HEK293T (cell line): ENCODE measurements around the gene XKR7.
A peak's percentile ranks its signal among the peaks of the same experiment; 100 is the strongest.

Experiments used
- CTCF ChIA-PET: fragments of 350-600 bp; formaldehyde crosslinking; extraction: SDS; loops from one replicate; lab custom pipeline; 2021; ENCODE audit warnings: antibody characterized with exemption, inconsistent platforms; lab: Yijun Ruan, JAX
- POLR2A ChIA-PET: fragments of 350-600 bp; formaldehyde crosslinking; extraction: SDS; loops from one replicate; lab custom pipeline; 2020; ENCODE audit warnings: antibody characterized with exemption, inconsistent platforms; lab: Yijun Ruan, JAX
- DNase-seq: peaks from one replicate; pipeline ENCODE4 v3.0.0; 2012; ENCODE audit warnings: mixed read lengths; ENCODE audit errors: extremely low spot score
- ARNT ChIP-seq: fragments of 450-650 bp; IDR thresholded peaks from 2 replicates; pipeline ENCODE4 v1.6.1; 2017; ENCODE audit warnings: mild to moderate bottlenecking
- BHLHE40 ChIP-seq: fragments of 450-650 bp; IDR thresholded peaks from 2 replicates; pipeline ENCODE4 v1.6.1; 2016; ENCODE audit warnings: mild to moderate bottlenecking, moderate library complexity, borderline replicate concordance
- CTBP1 ChIP-seq: fragments of 450-650 bp; IDR thresholded peaks from 2 replicates; pipeline ENCODE4 v1.6.1; 2016; ENCODE audit warnings: borderline replicate concordance
- ELF4 ChIP-seq: fragments of 450-650 bp; IDR thresholded peaks from 2 replicates; pipeline ENCODE4 v1.6.1; 2017; ENCODE audit warnings: antibody characterized with exemption
- FOXA1 ChIP-seq: fragments of 450-650 bp; IDR thresholded peaks from 2 replicates; pipeline ENCODE4 v1.6.1; 2016; ENCODE audit warnings: mild to moderate bottlenecking
- FOXK2 ChIP-seq: fragments of 450-650 bp; IDR thresholded peaks from 2 replicates; pipeline ENCODE4 v1.6.1; 2016; ENCODE audit warnings: mild to moderate bottlenecking
- FOXM1 ChIP-seq: fragments of 450-650 bp; IDR thresholded peaks from 2 replicates; pipeline ENCODE4 v1.6.1; 2017; ENCODE audit warnings: mild to moderate bottlenecking, borderline replicate concordance
- HDGF ChIP-seq: fragments of 450-650 bp; IDR thresholded peaks from 2 replicates; pipeline ENCODE4 v1.6.1; 2017; ENCODE audit warnings: antibody characterized with exemption, borderline replicate concordance
- L3MBTL2 ChIP-seq: fragments of 450-650 bp; conservative IDR thresholded peaks from 2 replicates; pipeline ENCODE4 v1.6.1; 2016; ENCODE audit warnings: mild to moderate bottlenecking
- LEF1 ChIP-seq: fragments of 450-650 bp; IDR thresholded peaks from 2 replicates; pipeline ENCODE4 v1.6.1; 2017; ENCODE audit warnings: mild to moderate bottlenecking, borderline replicate concordance
- NFRKB ChIP-seq: fragments of 450-650 bp; IDR thresholded peaks from 2 replicates; pipeline ENCODE4 v1.6.1; 2016; ENCODE audit warnings: mild to moderate bottlenecking, moderate library complexity
- SP1 ChIP-seq: fragments of 450-650 bp; IDR thresholded peaks from 2 replicates; pipeline ENCODE4 v1.6.1; 2017
- SUZ12 ChIP-seq: fragments of 450-650 bp; IDR thresholded peaks from 2 replicates; pipeline ENCODE4 v1.6.1; 2016; ENCODE audit warnings: mild to moderate bottlenecking
- TARDBP ChIP-seq: fragments of 450-650 bp; IDR thresholded peaks from 2 replicates; pipeline ENCODE4 v1.6.1; 2016
- ZNF384 ChIP-seq: fragments of 450-650 bp; IDR thresholded peaks from 2 replicates; pipeline ENCODE4 v1.6.1; 2016
- TF ChIP-seq, protein P1 (sequence below): fragments of 450-650 bp; IDR thresholded peaks from 2 replicates; pipeline ENCODE4 v1.6.1; 2016

XKR7 gene

GRCh38 chr20:31998246-31998645 is 30.3 kb downstream of the XKR7 start:
- ChIA-PET POLR2A (no interaction called here), CTCF (no interaction called here)
- no peak for TF ChIP-seq ZNF384
- no peak for TF ChIP-seq TARDBP
- no peak for TF ChIP-seq FOXK2
- TF ChIP-seq SUZ12: no peak
- TF ChIP-seq, protein P1, sequence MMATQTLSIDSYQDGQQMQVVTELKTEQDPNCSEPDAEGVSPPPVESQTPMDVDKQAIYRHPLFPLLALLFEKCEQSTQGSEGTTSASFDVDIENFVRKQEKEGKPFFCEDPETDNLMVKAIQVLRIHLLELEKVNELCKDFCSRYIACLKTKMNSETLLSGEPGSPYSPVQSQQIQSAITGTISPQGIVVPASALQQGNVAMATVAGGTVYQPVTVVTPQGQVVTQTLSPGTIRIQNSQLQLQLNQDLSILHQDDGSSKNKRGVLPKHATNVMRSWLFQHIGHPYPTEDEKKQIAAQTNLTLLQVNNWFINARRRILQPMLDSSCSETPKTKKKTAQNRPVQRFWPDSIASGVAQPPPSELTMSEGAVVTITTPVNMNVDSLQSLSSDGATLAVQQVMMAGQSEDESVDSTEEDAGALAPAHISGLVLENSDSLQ: no peak
- no peak for TF ChIP-seq FOXA1
- no peak for TF ChIP-seq CTBP1
- no peak for TF ChIP-seq BHLHE40
- no peak for TF ChIP-seq HDGF
- TF ChIP-seq LEF1: no peak
- no peak for DNase-seq

DNA sequence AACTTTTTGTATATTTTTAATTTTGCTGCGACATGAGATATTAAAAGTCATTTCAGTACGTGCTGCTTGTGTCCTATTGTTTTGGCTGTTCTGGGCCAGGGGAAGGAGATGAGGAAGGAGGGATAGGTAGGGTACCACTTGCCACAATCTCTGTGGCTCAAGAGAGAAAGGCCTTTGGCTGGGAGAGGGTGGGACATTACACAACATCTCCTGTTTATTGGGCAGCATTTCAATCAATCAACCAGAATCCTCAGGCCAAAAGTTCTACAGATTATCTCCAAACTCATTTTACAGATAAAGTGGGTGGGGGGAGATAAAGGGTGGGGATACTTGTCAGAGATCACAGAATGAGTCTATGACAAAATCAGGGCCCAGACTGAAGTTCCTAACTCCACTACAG is 35.4 kb downstream of the XKR7 start:
- no peak for TF ChIP-seq FOXA1
- TF ChIP-seq, protein P1: peak; percentile 78
- no peak for DNase-seq
- CTCF ChIA-PET: no interaction called here
- POLR2A ChIA-PET: no interaction called here

DNA sequence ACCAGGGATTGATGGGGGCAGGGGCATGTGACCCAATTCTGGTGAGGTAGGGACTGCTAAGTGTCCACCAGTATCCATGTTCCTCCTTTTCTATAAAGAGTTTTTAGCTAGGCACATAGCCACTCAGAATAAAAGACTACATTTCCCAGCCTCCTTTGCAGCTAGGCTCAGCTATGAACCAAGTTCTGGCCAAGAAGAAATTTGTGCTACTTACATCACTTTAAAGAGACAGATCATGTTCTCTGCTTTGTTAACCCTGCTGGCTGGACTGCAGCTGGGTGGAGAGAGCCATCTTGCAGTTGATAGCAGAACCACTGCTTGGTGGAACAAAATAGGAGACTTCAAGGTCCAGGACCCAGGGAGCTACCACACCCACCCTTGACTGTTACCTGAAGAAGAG is 37.0 kb downstream of the XKR7 start:
- TF ChIP-seq SUZ12 (no peak), FOXK2 (no peak), BHLHE40 (no peak), NFRKB (no peak), FOXA1 (no peak)
- TF ChIP-seq, protein P1: no peak
- CTCF ChIA-PET: no interaction called here
- DNase-seq: no peak
- POLR2A ChIA-PET: no interaction called here

GRCh38 chr20:32006053-32006452 is 38.1 kb downstream of the XKR7 start:
- ChIA-PET CTCF (no interaction called here), POLR2A (no interaction called here)

DNA sequence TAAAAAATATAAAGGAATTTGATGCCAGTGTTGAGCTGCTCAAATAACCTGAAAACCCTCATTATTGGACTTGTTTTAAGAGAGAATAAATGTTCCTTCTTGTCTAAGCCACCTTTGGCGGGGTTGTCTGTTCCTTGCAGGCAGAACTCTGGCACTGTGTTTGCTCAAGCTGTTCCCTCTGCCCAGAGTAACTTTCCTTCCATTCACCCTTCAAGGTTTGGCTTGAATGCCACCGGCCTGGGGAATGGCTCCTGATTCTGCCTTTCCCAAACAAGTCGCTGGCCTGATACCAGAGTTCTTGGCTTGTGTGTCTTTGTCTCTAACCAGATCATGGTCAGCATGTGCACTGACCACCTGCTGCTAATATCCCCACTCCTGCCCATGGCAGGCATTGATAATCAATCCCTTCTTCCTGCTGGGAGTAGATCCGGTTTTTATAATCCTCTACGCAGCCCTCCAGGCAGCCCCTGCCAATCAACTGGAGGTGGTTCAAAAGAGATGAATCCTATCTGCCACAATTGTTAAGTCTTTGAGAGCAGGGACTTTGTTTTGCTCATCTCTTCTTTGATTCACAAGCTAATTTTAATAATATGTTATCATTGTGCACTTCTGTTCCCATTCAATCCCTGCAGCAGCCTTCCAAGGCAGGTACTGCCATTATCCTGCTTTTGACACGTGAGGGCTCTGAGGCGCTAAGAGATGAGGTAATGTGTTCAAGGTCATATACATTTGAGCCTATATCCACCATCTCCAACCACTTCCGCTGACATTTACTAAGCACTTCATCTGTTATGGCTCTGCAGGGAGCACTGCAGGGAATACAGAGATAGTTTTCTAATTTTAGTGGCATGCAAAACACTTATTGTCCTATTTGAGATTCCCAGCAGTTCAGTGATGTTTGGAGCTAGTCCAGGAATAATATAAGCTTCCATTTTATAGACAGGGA is 39.2 kb downstream of the XKR7 start:
- ChIA-PET CTCF (interaction anchor here (0.6 to 1.5 kb wide), 3 partner anchors 13 to 84 kb away, joined by 3 to 4 read pairs (median 3); no protein-coding TSS in a partner anchor), POLR2A (no interaction called here)
- DNase-seq: no peak
- no peak for TF ChIP-seq NFRKB
- TF ChIP-seq ARNT: no peak
- TF ChIP-seq ZNF384: no peak
- no peak for TF ChIP-seq CTBP1
- TF ChIP-seq, protein P1: peak; percentile 67; the same call in 1 of the 2 replicates
- TF ChIP-seq FOXK2: no peak

More at GRCh38 chr20:32006053-32006452, 38.1 kb downstream of the XKR7 start:
- no peak for DNase-seq
- no peak for TF ChIP-seq FOXK2
- no peak for TF ChIP-seq ZNF384

DNA sequence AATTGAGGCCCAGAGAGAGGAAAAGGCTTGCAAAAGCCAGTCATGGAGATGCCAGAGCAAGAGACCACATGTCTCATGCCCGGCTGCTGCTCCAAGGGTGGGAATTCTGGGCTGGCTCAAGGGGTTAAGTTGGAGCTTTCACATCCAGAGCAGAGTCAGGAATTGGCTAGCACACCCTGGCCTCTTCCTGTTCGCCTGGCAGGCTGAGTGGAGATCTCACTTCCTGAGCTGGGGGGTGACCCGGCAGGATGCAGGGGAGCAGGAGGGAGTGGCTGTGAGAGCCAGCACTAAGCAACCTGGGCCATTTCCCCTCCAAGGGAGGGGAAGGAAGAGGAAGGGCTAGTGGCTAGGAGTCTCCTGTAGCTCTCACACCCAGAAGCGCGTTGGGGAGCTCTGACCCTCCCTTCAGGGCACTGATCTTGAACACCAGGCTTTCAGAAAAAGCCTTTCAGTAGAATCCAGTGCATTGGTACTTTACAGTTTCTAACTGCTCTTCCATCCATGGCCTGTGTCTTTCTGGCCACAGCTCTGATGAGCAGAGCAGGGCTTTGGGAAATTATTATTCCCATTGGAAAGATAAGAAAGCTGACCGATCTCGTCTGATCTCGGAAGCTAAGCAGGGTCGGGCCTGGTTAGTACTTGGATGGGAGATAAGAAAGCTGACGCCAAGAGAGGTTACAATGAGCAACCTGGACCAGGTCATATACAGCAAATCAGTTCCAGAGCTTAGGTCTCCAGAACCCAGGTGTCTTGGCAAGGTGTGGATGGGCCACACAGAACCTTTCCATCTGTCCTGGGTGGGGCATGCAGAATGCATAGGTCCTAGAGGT is 40.1 kb downstream of the XKR7 start:
- TF ChIP-seq BHLHE40 (no peak), TARDBP (no peak), FOXA1 (no peak), LEF1 (no peak), NFRKB (no peak), HDGF (no peak), ZNF384 (no peak), ARNT (no peak), ELF4 (no peak), FOXK2 (no peak), CTBP1 (no peak), SUZ12 (no peak), L3MBTL2 (no peak), FOXM1 (no peak), SP1 (no peak)
- TF ChIP-seq, protein P1: no peak
- ChIA-PET CTCF (interaction anchor here (0.6 to 1.5 kb wide), 4 partner anchors 12 to 1230 kb away, joined by 3 to 4 read pairs (median 3); no protein-coding TSS in a partner anchor), POLR2A (no interaction called here)
- no peak for DNase-seq
